CD1c-positive myeloid dendritic cell (primary cell): ENCODE results near the gene CROCC.

Source experiments
- DNase-seq: peaks from one replicate; pipeline ENCODE4 v3.0.0-alpha.2; 2016; ENCODE audit errors: extremely low spot score

CROCC gene

GRCh38 chr1:16984717-16985116, 63.0 kb downstream of the CROCC start:
- DNase-seq = no peak

- DNase-seq = no peak
Observed at GRCh38 chr1:16986113-16986512, 64.4 kb downstream of the CROCC start.

- no peak for DNase-seq
Observed at GRCh38 chr1:16986560-16986959, 64.8 kb downstream of the CROCC start.

- DNase-seq = no peak
Observed at GRCh38 chr1:16986962-16987361, 65.2 kb downstream of the CROCC start.

- no peak for DNase-seq
Observed at GRCh38 chr1:16988210-16988609, 66.5 kb downstream of the CROCC start.

GRCh38 chr1:16989676-16990391, 68.1 kb downstream of the CROCC start:
- DNase-seq = no peak

GRCh38 chr1:16991571-16991970, 69.8 kb downstream of the CROCC start:
- no peak for DNase-seq

- DNase-seq = no peak
Observed at GRCh38 chr1:16992102-16992501, 70.4 kb downstream of the CROCC start.

- no peak for DNase-seq
Observed at GRCh38 chr1:16992675-16993074, 70.9 kb downstream of the CROCC start.

GRCh38 chr1:16993521-16994038, 71.8 kb downstream of the CROCC start:
- DNase-seq = no peak

- DNase-seq = no peak
Observed at GRCh38 chr1:16996845-16997244, 75.1 kb downstream of the CROCC start.

GRCh38 chr1:16998589-16998988, 76.9 kb downstream of the CROCC start:
- no peak for DNase-seq

- DNase-seq = no peak
Observed at GRCh38 chr1:16999863-17000262, 78.1 kb downstream of the CROCC start.

- DNase-seq = no peak
Observed at GRCh38 chr1:17001760-17002523, 80.2 kb downstream of the CROCC start.

GRCh38 chr1:17002524-17002902, 80.8 kb downstream of the CROCC start:
- DNase-seq = no peak

- DNase-seq = no peak
Observed at GRCh38 chr1:17004466-17005364, 83.0 kb downstream of the CROCC start.

- no peak for DNase-seq
Observed at GRCh38 chr1:17005365-17005740, 83.6 kb downstream of the CROCC start.

- no peak for DNase-seq
Observed at GRCh38 chr1:17007121-17007520, 85.4 kb downstream of the CROCC start.

- DNase-seq = no peak
Observed at GRCh38 chr1:17008208-17008855, 86.6 kb downstream of the CROCC start.

GRCh38 chr1:17009706-17010105, 88.0 kb downstream of the CROCC start:
- peak; percentile 54 for DNase-seq

- DNase-seq = no peak
Observed at GRCh38 chr1:17011092-17011438, 89.3 kb downstream of the CROCC start.
